ENCODE results near the gene OR2C1.
A peak's percentile ranks its signal among the peaks of the same experiment; 100 is the strongest.

The OR2C1 gene

DNA sequence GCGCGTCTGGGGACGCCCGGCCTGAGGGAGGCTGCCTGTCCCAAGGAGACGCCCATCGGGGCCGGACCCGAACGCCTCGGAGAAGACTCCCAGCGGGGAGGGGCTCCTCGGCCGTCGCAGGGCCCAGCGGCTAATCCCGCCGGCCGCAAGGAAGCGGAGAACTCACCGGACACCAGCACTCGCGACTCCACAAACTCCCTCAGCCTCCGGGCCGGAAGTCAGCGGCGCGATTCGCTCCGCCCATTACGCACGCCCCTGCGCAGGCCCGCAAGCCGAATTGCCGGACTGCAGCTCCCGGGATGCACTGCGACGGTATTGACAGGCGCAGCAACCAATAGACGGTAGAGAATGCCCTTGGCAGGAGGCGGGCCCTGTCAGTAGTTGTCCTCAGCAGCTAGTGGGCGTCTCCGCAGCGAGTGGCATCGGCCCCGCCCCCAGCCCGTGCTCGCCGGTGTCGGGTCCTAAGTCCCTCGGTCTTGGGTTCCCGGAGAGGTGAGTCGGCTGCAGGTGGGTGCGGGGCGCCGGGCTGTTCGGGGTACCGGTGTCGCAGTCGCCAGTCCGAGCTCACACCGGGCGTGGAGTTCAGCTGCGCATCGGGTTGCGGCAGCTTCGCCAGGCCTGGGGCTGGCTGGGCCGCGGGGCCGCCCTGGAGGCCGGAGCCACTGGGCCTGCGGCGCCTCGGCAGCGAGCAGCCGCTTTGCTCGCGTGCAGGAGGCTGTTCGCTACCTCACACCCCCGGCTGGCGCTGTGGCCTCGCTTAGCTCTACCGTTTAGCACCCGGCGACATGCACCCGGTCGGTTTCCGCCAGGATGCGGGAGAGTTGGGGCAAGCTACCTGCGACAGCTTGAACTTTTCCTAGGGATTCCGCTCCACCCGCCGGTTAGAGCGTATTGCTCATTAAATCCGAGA, 45.3 kb downstream of the OR2C1 start, which contains the start of the genes ZNF174 and ZSCAN32 (continued):
- TF ChIP-seq ZSCAN18 (tag by site-specific recombination; IDR thresholded peaks at IDR 0.05) (peak; percentile 72; the same call in 1 of the 2 replicates), ZSCAN16 (tag by site-specific recombination; IDR thresholded peaks at IDR 0.05) (no peak; the same call in 1 of the 2 replicates), KLF8 (tag by site-specific recombination; IDR thresholded peaks at IDR 0.05) (peak; percentile 79), ZBTB48 (tag by site-specific recombination; IDR thresholded peaks at IDR 0.05) (peak; percentile 54; the same call in 1 of the 2 replicates), ZNF561 (tag by site-specific recombination; IDR thresholded peaks at IDR 0.05; ENCODE audit: borderline replicate concordance) (peak; percentile 77; the same call in 1 of the 2 replicates), ZNF785 (tag by site-specific recombination; IDR thresholded peaks at IDR 0.05) (peak; percentile 71; the same call in 1 of the 2 replicates), BCL11B (tag by site-specific recombination; IDR thresholded peaks at IDR 0.05; ENCODE audit: low read depth) (peak; percentile 64; the same call in 1 of the 2 replicates), ZNF76 (tag by site-specific recombination; IDR thresholded peaks at IDR 0.05; ENCODE audit: borderline replicate concordance, low read depth) (peak; percentile 97), ZNF23 (tag by site-specific recombination; IDR thresholded peaks at IDR 0.05; ENCODE audit: borderline replicate concordance) (no peak), ZNF426 (tag by site-specific recombination; IDR thresholded peaks at IDR 0.05) (no peak), ZFP3 (tag by site-specific recombination; IDR thresholded peaks at IDR 0.05; ENCODE audit: low read depth) (no peak), AEBP2 (tag by site-specific recombination; IDR thresholded peaks at IDR 0.05; ENCODE audit: borderline replicate concordance) (no peak), ZNF280D (tag by site-specific recombination; IDR thresholded peaks at IDR 0.05) (no peak), INSM2 (tag by site-specific recombination; IDR thresholded peaks at IDR 0.05) (no peak)
- TF ChIP-seq, protein P1, sequence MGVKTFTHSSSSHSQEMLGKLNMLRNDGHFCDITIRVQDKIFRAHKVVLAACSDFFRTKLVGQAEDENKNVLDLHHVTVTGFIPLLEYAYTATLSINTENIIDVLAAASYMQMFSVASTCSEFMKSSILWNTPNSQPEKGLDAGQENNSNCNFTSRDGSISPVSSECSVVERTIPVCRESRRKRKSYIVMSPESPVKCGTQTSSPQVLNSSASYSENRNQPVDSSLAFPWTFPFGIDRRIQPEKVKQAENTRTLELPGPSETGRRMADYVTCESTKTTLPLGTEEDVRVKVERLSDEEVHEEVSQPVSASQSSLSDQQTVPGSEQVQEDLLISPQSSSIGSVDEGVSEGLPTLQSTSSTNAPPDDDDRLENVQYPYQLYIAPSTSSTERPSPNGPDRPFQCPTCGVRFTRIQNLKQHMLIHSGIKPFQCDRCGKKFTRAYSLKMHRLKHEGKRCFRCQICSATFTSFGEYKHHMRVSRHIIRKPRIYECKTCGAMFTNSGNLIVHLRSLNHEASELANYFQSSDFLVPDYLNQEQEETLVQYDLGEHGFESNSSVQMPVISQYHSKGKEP (tag by site-specific recombination; IDR thresholded peaks at IDR 0.05): no peak

Data from HEK293 (cell line).